GM19193 (cell line): ENCODE data around the gene SACS.

Experiments
- POLR2A ChIP-seq: IDR thresholded peaks from 4 replicates; pipeline ENCODE4 v1.6.1; 2011; ENCODE audit not compliant: insufficient read depth, insufficient read length; ENCODE audit errors: extremely low read depth

SACS gene

GRCh38 chr13:23443110-23443509 lies 9.6 kb upstream of the SACS start:
- no peak for TF ChIP-seq POLR2A

- no peak for TF ChIP-seq POLR2A
Measured at GRCh38 chr13:23440821-23441618, 7.5 kb upstream of the SACS start.

GRCh38 chr13:23437916-23438315 lies 4.4 kb upstream of the SACS start:
- TF ChIP-seq POLR2A, result no peak

- no peak for TF ChIP-seq POLR2A
Measured at GRCh38 chr13:23436680-23437079, 3.2 kb upstream of the SACS start.

- no peak for TF ChIP-seq POLR2A
Measured at GRCh38 chr13:23434491-23434890, 989 bp upstream of the SACS start.

- TF ChIP-seq POLR2A, result no peak
Measured at GRCh38 chr13:23432626-23433025, 876 bp downstream of the SACS start.

- TF ChIP-seq POLR2A, result no peak
Measured at GRCh38 chr13:23430664-23431063, 2.8 kb downstream of the SACS start.

- no peak for TF ChIP-seq POLR2A
Measured at GRCh38 chr13:23427881-23428528, 5.5 kb downstream of the SACS start.

- TF ChIP-seq POLR2A, result no peak
Measured at GRCh38 chr13:23427342-23427843, 6.1 kb downstream of the SACS start.

GRCh38 chr13:23421596-23421995 lies 11.9 kb downstream of the SACS start:
- TF ChIP-seq POLR2A, result no peak

GRCh38 chr13:23418776-23419683 lies 14.5 kb downstream of the SACS start:
- no peak for TF ChIP-seq POLR2A

GRCh38 chr13:23414682-23415081 lies 18.8 kb downstream of the SACS start:
- TF ChIP-seq POLR2A, result no peak

- TF ChIP-seq POLR2A, result no peak
Measured at GRCh38 chr13:23411706-23412105, 21.8 kb downstream of the SACS start.

- TF ChIP-seq POLR2A, result no peak
Measured at GRCh38 chr13:23411220-23411619, 22.3 kb downstream of the SACS start.

- no peak for TF ChIP-seq POLR2A
Measured at GRCh38 chr13:23408026-23408425, 25.5 kb downstream of the SACS start.

- TF ChIP-seq POLR2A, result no peak
Measured at GRCh38 chr13:23399347-23399746, 34.2 kb downstream of the SACS start.

GRCh38 chr13:23394821-23395220 lies 38.7 kb downstream of the SACS start:
- TF ChIP-seq POLR2A, result no peak
